ENCODE measurements around the gene LRIT3.

Gene LRIT3

GRCh38 chr4:109910256-109910655, 62.3 kb downstream of the LRIT3 start:
- DNase-seq (ENCODE audit: low spot score): no peak

GRCh38 chr4:109912706-109913595, 65.0 kb downstream of the LRIT3 start, which contains the start of gene EGF:
Gene EGF, plus strand, starts transcription at chr4:109912883. Its CDS starts 453 bp downstream, at chr4:109913336.
- peak; percentile 41 for DNase-seq (ENCODE audit: low spot score)

- no peak for DNase-seq (ENCODE audit: low spot score)
Measured at GRCh38 chr4:109913596-109914241, 65.8 kb downstream of the LRIT3 start.

- no peak for DNase-seq (ENCODE audit: low spot score)
Measured at GRCh38 chr4:109914322-109914721, 66.4 kb downstream of the LRIT3 start.

GRCh38 chr4:109915385-109916026, 67.6 kb downstream of the LRIT3 start:
- no peak for DNase-seq (ENCODE audit: low spot score)

- DNase-seq (ENCODE audit: low spot score): no peak
Measured at GRCh38 chr4:109916027-109916409, 68.1 kb downstream of the LRIT3 start.

- DNase-seq (ENCODE audit: low spot score): peak; percentile 75
Measured at GRCh38 chr4:109921384-109921808, 73.5 kb downstream of the LRIT3 start.
